Ovary (tissue), 9 donors: ENCODE data around the gene BID. TPM values are rescaled to one million over a fixed set of nuclear protein-coding genes. Genes with fewer than 3 reads are reported as not detected.

ENCODE experiments used
- DNase-seq, 5 donors: peaks; one replicate each; pipeline ENCODE4 v3.0.0-alpha.2; 2019 to 2020
- H3K27ac ChIP-seq, 2 donors: fragments of 200-600 bp; one replicate each; pipeline versions ENCODE4 v1.5.1 to v1.8.0; 2019 to 2022
- H3K27me3 ChIP-seq: fragments of 200-600 bp; one replicate; pipeline ENCODE4 v1.8.0; 2022
- H3K36me3 ChIP-seq: fragments of 200-600 bp; sonication (generic); one replicate; pipeline ENCODE4 v1.5.1; 2019
- H3K4me1 ChIP-seq: one replicate; pipeline ENCODE4 v1.8.1; 2013; ENCODE audit warnings: mild to moderate bottlenecking, moderate library complexity; ENCODE audit not compliant: insufficient read depth
- H3K4me3 ChIP-seq: fragments of 200-600 bp; sonication (generic); one replicate; pipeline ENCODE4 v1.5.1; 2017
- H3K9me3 ChIP-seq, 2 donors: fragments of 200-600 bp in 1 of 2; sonication (generic) in 1 of 2; one replicate each; pipeline versions ENCODE4 v1.5.1 to v1.8.1; 2013 to 2019; ENCODE audit warnings: mild to moderate bottlenecking in 1 of 2, moderate library complexity in 1 of 2
- EP300 ChIP-seq: sonication (generic); formaldehyde crosslinking; IDR thresholded peaks from one replicate; pipeline ENCODE4 v1.6.1; 2017; ENCODE audit warnings: antibody characterized with exemption
- POLR2A ChIP-seq: fragments of 450-650 bp; IDR thresholded peaks from one replicate; pipeline ENCODE4 v1.6.1; 2017; ENCODE audit warnings: antibody characterized with exemption, mild to moderate bottlenecking, moderate library complexity
- WGBS, 3 donors: extraction: QIAGEN DNeasy Blood & Tissue Kit in 1 of 3; methylation state at CpG; one replicate each; pipeline versions ENCODE4 v1.1.5 to v1.1.7; 2013 to 2017; 5-methylcytosine and 5-hydroxymethylcytosine counted together
- intact Hi-C, 4 donors: fragments of 100-400 bp; cut with DNase I; formaldehyde crosslinking; loops; one replicate each; pipeline versions ENCODE4 v1.11.0 to v1.15.1; 2022 to 2023
- polyA plus RNA-seq, 2 donors: library from polyadenylated mRNA; stranded (reverse); fragments of 200-250 nt in 1 of 2; fragments of 350-450 nt in 1 of 2; fragmentation: Illumina TruSeq in 1 of 2; extraction: RNeasy Lipid Tissue Mini Kit (QIAGEN cat#74804) in 1 of 2; gene quantifications; one replicate each; pipeline ENCODE4 v1.2.3, GENCODE V29; 2013 to 2014
- total RNA-seq, 7 donors: library from RNA; depleted of rRNA in 2 of 7; stranded (reverse); fragments of >200 nt in 2 of 7; fragmentation: NEBNext Ultra II Directional in 3 of 7; extraction: Animal tissue kit (Norgen Biotek cat#: 25700) in 3 of 7; gene quantifications; one replicate each; pipeline versions ENCODE4 v1.1.0 to v1.2.4, GENCODE V29; 2016 to 2023
- TF ChIP-seq, protein P1 (sequence below), 3 donors: fragments of 450-650 bp in 2 of 3; fragments of 200-600 bp in 1 of 3; IDR thresholded peaks; one replicate each; pipeline versions ENCODE4 v1.5.1 to v1.8.0; 2016 to 2022; ENCODE audit warnings: antibody characterized with exemption in 3 of 3, mild to moderate bottlenecking in 1 of 3
- donor health status: DM: no; HTN: no; CAD: no; lungs with moderate emphysema.
- donor health status: DM: no; HTN: no; CAD: no.
- donor health status: Bipolar disorder and iron deficiency.
- donor health status: DM: yes; HTN: yes; CAD: no.
- donor health status: DM: no; HTN: no; CAD: no.
- donor health status: DM: yes; HTN: yes; CAD: no.

The BID gene
- total and polyA plus RNA-seq, 9 donors, result 3.2 to 13.8 (median 6.1) TPM

- no peaks in the 10 kb centered on the region for H3K36me3 ChIP-seq
- TF ChIP-seq EP300 (no peak), POLR2A (no peak)
- TF ChIP-seq, protein P1, sequence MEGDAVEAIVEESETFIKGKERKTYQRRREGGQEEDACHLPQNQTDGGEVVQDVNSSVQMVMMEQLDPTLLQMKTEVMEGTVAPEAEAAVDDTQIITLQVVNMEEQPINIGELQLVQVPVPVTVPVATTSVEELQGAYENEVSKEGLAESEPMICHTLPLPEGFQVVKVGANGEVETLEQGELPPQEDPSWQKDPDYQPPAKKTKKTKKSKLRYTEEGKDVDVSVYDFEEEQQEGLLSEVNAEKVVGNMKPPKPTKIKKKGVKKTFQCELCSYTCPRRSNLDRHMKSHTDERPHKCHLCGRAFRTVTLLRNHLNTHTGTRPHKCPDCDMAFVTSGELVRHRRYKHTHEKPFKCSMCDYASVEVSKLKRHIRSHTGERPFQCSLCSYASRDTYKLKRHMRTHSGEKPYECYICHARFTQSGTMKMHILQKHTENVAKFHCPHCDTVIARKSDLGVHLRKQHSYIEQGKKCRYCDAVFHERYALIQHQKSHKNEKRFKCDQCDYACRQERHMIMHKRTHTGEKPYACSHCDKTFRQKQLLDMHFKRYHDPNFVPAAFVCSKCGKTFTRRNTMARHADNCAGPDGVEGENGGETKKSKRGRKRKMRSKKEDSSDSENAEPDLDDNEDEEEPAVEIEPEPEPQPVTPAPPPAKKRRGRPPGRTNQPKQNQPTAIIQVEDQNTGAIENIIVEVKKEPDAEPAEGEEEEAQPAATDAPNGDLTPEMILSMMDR (IDR thresholded peaks at IDR 0.05), result no peak
- DNase-seq, result no peak
- no peaks in the 10 kb centered on the region for H3K27me3 ChIP-seq
- intact Hi-C loops, result no loop called here
- H3K4me1 ChIP-seq, result peaks cover 6% of the 10 kb centered on the region
- H3K4me3 ChIP-seq, result no peak overlapping the region
- no peak overlapping the region for H3K27ac ChIP-seq
- WGBS, 3 donors, result 43 to 60% (median 45%) methylated on average over 8 of the region's 8 CpGs
- no peaks in the 10 kb centered on the region for H3K9me3 ChIP-seq
These were observed 49.4 kb downstream of the BID start for GRCh38 chr22:17724678-17725499.

GRCh38 chr22:17724241-17724640, 50.0 kb downstream of the BID start:
- WGBS, 3 donors, result 12 to 46% (median 24%) methylated on average over 5 of the region's 5 CpGs
- Histone ChIP-seq H3K27me3 (no peaks in the 10 kb centered on the region), H3K27ac (no peak overlapping the region), H3K4me3 (no peak overlapping the region), H3K4me1 (peaks cover 6% of the 10 kb centered on the region), H3K36me3 (no peaks in the 10 kb centered on the region), H3K9me3 (no peaks in the 10 kb centered on the region)
- TF ChIP-seq, protein P1 (IDR thresholded peaks at IDR 0.05), result no peak
- TF ChIP-seq EP300, result no peak
- no peak for TF ChIP-seq POLR2A
- intact Hi-C loops, result no loop called here
- DNase-seq, result no peak

DNA sequence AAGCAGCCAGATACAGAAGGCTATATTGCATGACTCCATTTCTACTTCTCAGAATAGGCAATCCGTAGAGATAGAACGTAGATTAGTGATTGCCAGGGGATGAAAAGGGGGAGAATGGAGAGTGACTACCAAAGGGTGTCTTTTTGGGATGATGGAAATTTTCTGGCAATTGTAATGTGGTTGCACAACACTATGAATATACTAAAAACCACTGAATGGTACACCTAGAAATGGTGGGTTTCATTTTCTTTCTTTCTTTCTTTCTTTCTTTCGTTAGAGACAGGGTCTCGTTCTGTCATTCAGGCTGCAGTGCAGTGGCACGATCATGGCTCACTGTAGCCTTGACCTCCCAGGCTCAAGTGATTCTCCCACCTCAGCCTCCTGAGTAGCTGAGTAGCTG, 54.4 kb downstream of the BID start:
- WGBS, 3 donors, result 91 to 95% (median 92%) methylated on average over 5 of the region's 5 CpGs
- Histone ChIP-seq H3K9me3 (no peaks in the 10 kb centered on the region), H3K4me3 (no peak overlapping the region), H3K36me3 (no peaks in the 10 kb centered on the region), H3K27ac (no peak overlapping the region), H3K27me3 (no peaks in the 10 kb centered on the region), H3K4me1 (peaks cover 4% of the 10 kb centered on the region)
- no peak for DNase-seq
- intact Hi-C loops, result no loop called here
- no peak for TF ChIP-seq POLR2A
- no peak for TF ChIP-seq EP300
- TF ChIP-seq, protein P1 (IDR thresholded peaks at IDR 0.05), result no peak

DNA sequence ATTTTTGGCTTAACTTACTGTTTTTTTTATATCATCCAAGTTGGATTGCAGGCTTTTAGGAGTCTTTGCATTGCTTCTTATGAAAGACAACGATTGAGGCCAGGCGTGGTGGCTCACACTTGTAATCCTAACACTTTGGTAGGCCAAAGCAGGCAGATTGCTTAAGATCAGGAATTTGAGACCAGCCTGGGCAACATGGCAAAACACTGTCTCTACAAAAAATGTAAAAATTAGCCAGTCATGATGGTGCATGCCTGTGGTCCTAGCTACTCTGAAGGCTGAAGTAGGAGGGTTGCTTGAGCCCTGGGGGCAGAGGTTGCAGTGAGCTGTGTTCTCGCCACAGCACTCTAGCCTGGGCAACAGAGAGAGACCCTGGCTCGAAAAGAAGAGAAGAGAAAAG, 56.6 kb downstream of the BID start:
- intact Hi-C loops, result no loop called here
- no peaks in the 10 kb centered on the region for H3K27me3 ChIP-seq
- H3K4me3 ChIP-seq, result no peak overlapping the region
- no peak overlapping the region for H3K27ac ChIP-seq
- DNase-seq, result no peak
- H3K4me1 ChIP-seq, result no peaks in the 10 kb centered on the region
- WGBS, 3 donors, result 50 to 60% (median 53%) methylated on average over 4 of the region's 4 CpGs
- no peaks in the 10 kb centered on the region for H3K9me3 ChIP-seq
- TF ChIP-seq, protein P1 (IDR thresholded peaks at IDR 0.05), result no peak
- no peak for TF ChIP-seq POLR2A
- TF ChIP-seq EP300, result no peak
- no peaks in the 10 kb centered on the region for H3K36me3 ChIP-seq
